AG04449 (cell line): ENCODE results near the gene STK38L.

Experiments
- CTCF ChIA-PET: fragments of 350-600 bp; formaldehyde crosslinking; extraction: SDS; loops from one replicate; lab custom pipeline; 2021; ENCODE audit warnings: antibody characterized with exemption; lab: Yijun Ruan, JAX
- POLR2A ChIA-PET: fragments of 400-600, 350-600 bp; formaldehyde crosslinking; extraction: SDS; loops from one replicate; lab custom pipeline; 2020; ENCODE audit warnings: antibody characterized with exemption, inconsistent platforms; lab: Yijun Ruan, JAX
- DNase-seq: peaks from one replicate; pipeline ENCODE4 v3.0.0-alpha.2; 2010; ENCODE audit warnings: low read depth, low spot score
- H3K4me3 ChIP-seq: 2 replicates; pipeline ENCODE4 v1.5.1; 2011; ENCODE audit warnings: low read depth, mild to moderate bottlenecking, control low read depth, low read length
- CTCF ChIP-seq: IDR thresholded peaks from one replicate; pipeline ENCODE4 v1.5.1; 2011; ENCODE audit warnings: mild to moderate bottlenecking, moderate library complexity, low read length, control low read depth, inconsistent platforms; ENCODE audit not compliant: insufficient read depth; ENCODE audit errors: missing control alignments

The STK38L gene

GRCh38 chr12:27344246-27344645 lies 100.2 kb downstream of the STK38L start:
- POLR2A ChIA-PET, result interaction anchor here (0.6 to 1.0 kb wide), 4 partner anchors 11 to 206 kb away, joined by 3 to 5 read pairs (median 4); partner anchors contain the start of gene BMAL2
- H3K4me3 ChIP-seq, result no peak overlapping the region
- no peak for TF ChIP-seq CTCF
- no peak for DNase-seq
- CTCF ChIA-PET, result interaction anchor here (1.0 to 1.5 kb wide), 4 partner anchors 10 to 40 kb away, joined by 3 to 5 read pairs (median 3); partner anchors contain the start of gene BMAL2

GRCh38 chr12:27344760-27345159 lies 100.7 kb downstream of the STK38L start:
- ChIA-PET POLR2A (interaction anchor here (0.9 kb wide), 1 partner anchor 205 kb away, joined by 3 read pairs; no protein-coding TSS in a partner anchor), CTCF (interaction anchor here (1.0 to 1.5 kb wide), 4 partner anchors 10 to 202 kb away, joined by 3 to 5 read pairs (median 3); no protein-coding TSS in a partner anchor)
- no peak for TF ChIP-seq CTCF
- DNase-seq, result no peak
- no peak overlapping the region for H3K4me3 ChIP-seq

GRCh38 chr12:27345376-27345775 lies 101.3 kb downstream of the STK38L start:
- ChIA-PET POLR2A (interaction anchor here (0.9 kb wide), 1 partner anchor 205 kb away, joined by 3 read pairs; no protein-coding TSS in a partner anchor), CTCF (interaction anchor here (1.0 to 1.5 kb wide), 3 partner anchors 10 to 203 kb away, joined by 3 to 5 read pairs (median 3); no protein-coding TSS in a partner anchor)
- no peak overlapping the region for H3K4me3 ChIP-seq
- no peak for DNase-seq
- TF ChIP-seq CTCF, result no peak

GRCh38 chr12:27347779-27348178 lies 103.7 kb downstream of the STK38L start:
- ChIA-PET CTCF (no interaction called here), POLR2A (no interaction called here)
- DNase-seq, result no peak
- no peak overlapping the region for H3K4me3 ChIP-seq
- no peak for TF ChIP-seq CTCF

GRCh38 chr12:27351476-27351875 lies 107.4 kb downstream of the STK38L start:
- no peak for TF ChIP-seq CTCF
- H3K4me3 ChIP-seq, result no peak overlapping the region
- DNase-seq, result no peak
- CTCF ChIA-PET, result interaction anchor here (1.1 kb wide), 1 partner anchor 29 kb away, joined by 3 read pairs; no protein-coding TSS in a partner anchor
- POLR2A ChIA-PET, result no interaction called here

- ChIA-PET POLR2A (interaction anchor here (1.1 kb wide), 1 partner anchor 12 kb away, joined by 3 read pairs; no protein-coding TSS in a partner anchor), CTCF (interaction anchor here (1.5 kb wide), 1 partner anchor 11 kb away, joined by 3 read pairs; no protein-coding TSS in a partner anchor)
- H3K4me3 ChIP-seq, result no peak overlapping the region
- TF ChIP-seq CTCF, result no peak
- DNase-seq, result no peak
Measured at GRCh38 chr12:27355486-27355885, 111.4 kb downstream of the STK38L start.
